SK-N-SH (cell line): ENCODE measurements around the gene CD99L2.

Experiments used
- EP300 ChIP-seq, 2 experiments: IDR thresholded peaks; 2 replicates each; pipeline versions ENCODE4 v1.4.0 to v1.6.1; 2012; ENCODE audit warnings: borderline replicate concordance in 1 of 2, low read depth in 1 of 2, low read length in 1 of 2
- JUND ChIP-seq: IDR thresholded peaks from 2 replicates; pipeline ENCODE4 v1.4.0; 2012
- MXI1 ChIP-seq: IDR thresholded peaks from 2 replicates; pipeline ENCODE4 v1.6.1; 2012; ENCODE audit warnings: mild to moderate bottlenecking, low read depth, low read length, improper control_type of control experiment
- RAD21 ChIP-seq: IDR thresholded peaks from 2 replicates; pipeline ENCODE4 v1.6.1; 2012; ENCODE audit warnings: mild to moderate bottlenecking, low read length
- RCOR1 ChIP-seq: fragments of 150-350 bp; IDR thresholded peaks from 2 replicates; pipeline ENCODE4 v1.6.1; 2017; ENCODE audit warnings: antibody characterized with exemption, low read length
- TF ChIP-seq, protein P1 (sequence below): fragments of 200-600 bp; sonication (generic); IDR thresholded peaks from 2 replicates; pipeline ENCODE4 v1.6.1; 2017; ENCODE audit warnings: antibody characterized with exemption, mild to moderate bottlenecking, moderate library complexity
- TF ChIP-seq, protein P2 (sequence below): IDR thresholded peaks from 2 replicates; pipeline ENCODE4 v1.6.1; 2012; ENCODE audit warnings: mild to moderate bottlenecking, low read depth, low read length, moderate library complexity

DNA sequence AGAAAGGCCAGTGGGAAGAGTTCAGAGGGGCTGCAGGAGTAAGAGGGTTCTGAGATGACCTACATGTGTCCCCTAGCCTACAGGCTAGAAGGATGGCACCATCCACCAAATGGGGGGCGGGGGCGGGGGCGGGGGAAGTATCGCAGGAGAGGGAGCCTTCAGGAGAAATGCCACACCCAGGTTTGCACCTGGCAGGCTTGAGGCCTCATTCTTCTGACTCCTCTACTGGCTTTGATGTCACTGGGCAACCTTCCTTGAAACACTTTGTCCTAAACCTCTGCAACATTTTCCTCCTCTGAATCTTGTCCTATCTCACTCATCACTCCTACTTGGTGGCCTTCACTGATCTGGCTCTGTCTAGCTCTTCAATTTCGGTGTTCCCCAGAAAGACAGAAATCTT, 24.0 kb downstream of the CD99L2 start:
- TF ChIP-seq JUND (no peak), EP300 (IDR thresholded peaks at IDR 0.05; ENCODE audit: borderline replicate concordance in 1 of 2, low read depth in 1 of 2, low read length in 1 of 2) (no peak), MXI1 (no peak), RAD21 (no peak), RCOR1 (no peak)
- TF ChIP-seq, protein P1, sequence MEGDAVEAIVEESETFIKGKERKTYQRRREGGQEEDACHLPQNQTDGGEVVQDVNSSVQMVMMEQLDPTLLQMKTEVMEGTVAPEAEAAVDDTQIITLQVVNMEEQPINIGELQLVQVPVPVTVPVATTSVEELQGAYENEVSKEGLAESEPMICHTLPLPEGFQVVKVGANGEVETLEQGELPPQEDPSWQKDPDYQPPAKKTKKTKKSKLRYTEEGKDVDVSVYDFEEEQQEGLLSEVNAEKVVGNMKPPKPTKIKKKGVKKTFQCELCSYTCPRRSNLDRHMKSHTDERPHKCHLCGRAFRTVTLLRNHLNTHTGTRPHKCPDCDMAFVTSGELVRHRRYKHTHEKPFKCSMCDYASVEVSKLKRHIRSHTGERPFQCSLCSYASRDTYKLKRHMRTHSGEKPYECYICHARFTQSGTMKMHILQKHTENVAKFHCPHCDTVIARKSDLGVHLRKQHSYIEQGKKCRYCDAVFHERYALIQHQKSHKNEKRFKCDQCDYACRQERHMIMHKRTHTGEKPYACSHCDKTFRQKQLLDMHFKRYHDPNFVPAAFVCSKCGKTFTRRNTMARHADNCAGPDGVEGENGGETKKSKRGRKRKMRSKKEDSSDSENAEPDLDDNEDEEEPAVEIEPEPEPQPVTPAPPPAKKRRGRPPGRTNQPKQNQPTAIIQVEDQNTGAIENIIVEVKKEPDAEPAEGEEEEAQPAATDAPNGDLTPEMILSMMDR = no peak
- TF ChIP-seq, protein P2, sequence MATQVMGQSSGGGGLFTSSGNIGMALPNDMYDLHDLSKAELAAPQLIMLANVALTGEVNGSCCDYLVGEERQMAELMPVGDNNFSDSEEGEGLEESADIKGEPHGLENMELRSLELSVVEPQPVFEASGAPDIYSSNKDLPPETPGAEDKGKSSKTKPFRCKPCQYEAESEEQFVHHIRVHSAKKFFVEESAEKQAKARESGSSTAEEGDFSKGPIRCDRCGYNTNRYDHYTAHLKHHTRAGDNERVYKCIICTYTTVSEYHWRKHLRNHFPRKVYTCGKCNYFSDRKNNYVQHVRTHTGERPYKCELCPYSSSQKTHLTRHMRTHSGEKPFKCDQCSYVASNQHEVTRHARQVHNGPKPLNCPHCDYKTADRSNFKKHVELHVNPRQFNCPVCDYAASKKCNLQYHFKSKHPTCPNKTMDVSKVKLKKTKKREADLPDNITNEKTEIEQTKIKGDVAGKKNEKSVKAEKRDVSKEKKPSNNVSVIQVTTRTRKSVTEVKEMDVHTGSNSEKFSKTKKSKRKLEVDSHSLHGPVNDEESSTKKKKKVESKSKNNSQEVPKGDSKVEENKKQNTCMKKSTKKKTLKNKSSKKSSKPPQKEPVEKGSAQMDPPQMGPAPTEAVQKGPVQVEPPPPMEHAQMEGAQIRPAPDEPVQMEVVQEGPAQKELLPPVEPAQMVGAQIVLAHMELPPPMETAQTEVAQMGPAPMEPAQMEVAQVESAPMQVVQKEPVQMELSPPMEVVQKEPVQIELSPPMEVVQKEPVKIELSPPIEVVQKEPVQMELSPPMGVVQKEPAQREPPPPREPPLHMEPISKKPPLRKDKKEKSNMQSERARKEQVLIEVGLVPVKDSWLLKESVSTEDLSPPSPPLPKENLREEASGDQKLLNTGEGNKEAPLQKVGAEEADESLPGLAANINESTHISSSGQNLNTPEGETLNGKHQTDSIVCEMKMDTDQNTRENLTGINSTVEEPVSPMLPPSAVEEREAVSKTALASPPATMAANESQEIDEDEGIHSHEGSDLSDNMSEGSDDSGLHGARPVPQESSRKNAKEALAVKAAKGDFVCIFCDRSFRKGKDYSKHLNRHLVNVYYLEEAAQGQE = no peak
